GM21717 (cell line): ENCODE measurements around the gene SNX7.

ENCODE experiments used
- ATAC-seq: cut with Tn5 transposase; IDR thresholded peaks from one replicate; pipeline ENCODE4 v1.9.1; 2021; ENCODE audit warnings: mild to moderate bottlenecking, moderate library complexity; ENCODE audit not compliant: unreplicated experiment

Gene SNX7, protein sequence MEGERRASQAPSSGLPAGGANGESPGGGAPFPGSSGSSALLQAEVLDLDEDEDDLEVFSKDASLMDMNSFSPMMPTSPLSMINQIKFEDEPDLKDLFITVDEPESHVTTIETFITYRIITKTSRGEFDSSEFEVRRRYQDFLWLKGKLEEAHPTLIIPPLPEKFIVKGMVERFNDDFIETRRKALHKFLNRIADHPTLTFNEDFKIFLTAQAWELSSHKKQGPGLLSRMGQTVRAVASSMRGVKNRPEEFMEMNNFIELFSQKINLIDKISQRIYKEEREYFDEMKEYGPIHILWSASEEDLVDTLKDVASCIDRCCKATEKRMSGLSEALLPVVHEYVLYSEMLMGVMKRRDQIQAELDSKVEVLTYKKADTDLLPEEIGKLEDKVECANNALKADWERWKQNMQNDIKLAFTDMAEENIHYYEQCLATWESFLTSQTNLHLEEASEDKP

DNA sequence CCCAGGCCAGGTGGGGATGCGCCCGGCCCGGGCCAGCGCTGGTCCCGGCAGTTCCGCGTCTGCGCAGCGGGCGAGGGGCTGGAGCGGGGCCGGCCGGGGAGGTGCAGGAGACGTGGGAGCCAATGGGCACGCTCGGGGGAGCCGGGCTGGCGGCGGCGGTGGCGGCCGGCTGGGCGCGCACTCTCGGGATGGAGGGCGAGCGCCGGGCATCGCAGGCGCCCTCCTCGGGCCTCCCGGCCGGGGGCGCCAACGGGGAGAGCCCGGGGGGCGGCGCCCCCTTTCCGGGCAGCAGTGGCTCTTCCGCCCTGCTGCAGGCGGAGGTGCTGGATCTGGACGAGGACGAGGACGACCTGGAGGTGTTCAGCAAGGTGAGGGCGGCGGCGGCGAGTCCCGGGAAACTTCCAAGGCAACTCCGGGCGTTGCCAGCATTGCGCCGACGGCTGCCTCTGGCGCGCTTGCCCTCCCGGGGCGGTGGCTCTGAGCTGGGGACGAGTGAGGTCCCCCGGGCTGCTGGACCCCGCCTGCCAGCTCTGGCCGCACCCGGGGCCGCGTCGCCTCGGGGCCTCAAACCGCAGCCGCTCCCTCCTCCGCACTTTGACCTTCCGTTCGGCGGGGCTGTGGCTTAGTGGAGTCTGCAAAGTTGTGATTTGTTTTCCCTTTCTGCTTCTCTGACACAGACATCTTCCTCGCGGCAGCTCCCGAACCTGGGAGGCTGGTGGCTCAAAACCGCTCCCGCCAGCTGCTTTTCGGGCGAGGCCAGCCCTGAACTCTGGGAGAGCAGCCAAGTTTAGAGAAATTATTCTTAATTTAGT, at the start of gene SNX7:
Gene SNX7, plus strand, starts transcription at position 178 of the 812 bp plus-strand sequence. Its CDS starts 11 bp downstream, at position 189.
- ATAC-seq = no peak

DNA sequence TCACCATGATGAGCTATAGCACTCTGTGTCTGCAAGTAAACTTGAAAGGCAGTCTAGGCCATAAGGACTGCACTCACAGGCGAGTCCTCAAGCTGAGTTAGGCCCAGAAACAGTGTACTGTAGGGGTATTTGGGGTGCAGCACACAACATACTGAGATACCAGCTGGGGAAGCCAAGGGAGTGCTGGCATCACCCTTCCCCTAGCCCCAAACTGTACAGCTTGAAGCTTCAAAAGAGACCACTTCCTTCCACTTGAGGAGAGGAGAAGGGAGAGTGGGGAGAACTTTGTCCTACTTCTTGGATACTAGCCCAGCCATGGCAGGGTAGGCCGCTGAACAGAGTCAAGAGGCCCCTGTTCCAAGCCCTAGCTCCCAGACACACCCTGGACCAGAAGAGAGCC, 24.2 kb upstream of the SNX7 start:
- ATAC-seq = no peak

DNA sequence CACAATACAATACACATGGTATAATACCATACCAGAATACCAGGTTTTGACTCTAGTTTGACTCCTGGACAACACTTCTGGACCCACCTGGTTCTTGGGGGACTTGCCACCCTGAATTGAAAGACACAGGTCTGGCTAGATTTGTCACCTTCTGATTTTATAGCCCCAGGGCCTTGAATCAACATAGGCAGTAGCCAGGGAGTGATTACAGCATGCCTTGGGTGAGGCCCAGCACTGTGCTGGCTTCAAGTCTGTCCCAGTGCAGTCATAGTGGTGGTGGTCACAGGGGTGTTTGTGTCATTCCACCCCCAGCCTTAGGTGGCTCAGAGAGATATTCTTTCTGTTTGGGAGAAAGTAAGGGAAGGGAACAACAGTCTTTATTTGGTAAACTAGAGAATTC, 23.3 kb upstream of the SNX7 start:
- no peak for ATAC-seq

DNA sequence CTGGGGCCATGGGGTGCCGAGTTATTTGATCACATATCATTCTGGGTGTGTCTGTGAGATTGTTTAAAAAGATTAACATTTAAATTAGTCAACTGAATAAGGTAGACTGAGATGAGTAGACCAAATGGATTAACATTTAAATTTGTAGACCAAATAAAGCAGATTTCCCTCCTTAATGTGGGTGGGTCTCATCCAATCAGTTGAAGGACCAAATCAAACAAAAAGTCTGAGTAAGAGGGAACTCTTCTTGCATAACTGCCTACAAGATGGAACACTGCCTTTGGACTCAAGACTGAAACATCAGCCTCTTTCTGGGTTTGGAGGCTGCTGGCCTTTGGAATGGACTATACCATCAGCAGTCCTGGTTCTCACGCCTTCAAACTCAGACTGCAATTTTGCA, 17.0 kb upstream of the SNX7 start:
- no peak for ATAC-seq

DNA sequence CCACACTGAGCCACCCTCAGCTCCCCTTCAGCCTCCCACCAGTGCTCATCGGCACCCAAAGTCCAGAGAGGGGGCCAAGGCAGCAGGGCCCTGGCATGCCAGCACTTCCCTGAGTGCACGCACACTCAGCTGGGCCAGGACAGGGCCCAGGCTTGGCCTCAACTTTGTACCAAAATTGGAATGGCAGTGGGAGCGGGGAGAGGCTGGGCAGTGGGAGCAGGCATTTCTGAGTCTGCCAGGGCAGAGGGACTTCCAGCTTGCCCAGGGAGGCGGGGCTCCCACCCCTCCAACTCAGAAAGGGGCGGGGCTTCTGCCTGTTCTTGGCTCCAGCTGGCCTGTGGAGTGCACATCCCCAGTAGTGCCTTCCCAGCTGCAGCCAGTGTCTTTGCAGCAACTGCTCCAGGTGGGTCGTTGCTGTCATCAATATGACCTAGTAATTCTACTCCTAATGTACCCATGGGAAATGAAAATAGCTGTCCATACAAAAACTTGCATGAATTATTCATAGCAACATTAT, 10.3 kb upstream of the SNX7 start:
- ATAC-seq = no peak

DNA sequence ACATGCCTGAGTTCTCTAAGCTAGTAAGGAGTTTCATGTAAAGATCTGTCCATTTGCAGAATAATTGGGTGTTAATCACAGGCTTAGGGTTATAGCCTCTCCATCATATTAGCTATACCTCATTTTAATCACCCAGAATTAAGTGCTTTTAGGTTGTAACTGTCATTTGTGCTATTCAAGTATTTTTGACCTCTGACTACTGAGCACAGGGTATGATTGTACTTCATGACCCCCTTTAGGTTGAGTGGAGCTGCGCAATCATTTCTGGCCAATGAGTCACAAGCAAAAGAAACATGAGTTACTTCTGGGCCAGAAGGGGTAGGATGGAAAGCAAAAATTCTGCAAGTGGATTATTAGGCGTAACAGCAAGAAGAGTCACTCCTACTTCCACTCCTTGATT, 8.4 kb upstream of the SNX7 start:
- no peak for ATAC-seq

DNA sequence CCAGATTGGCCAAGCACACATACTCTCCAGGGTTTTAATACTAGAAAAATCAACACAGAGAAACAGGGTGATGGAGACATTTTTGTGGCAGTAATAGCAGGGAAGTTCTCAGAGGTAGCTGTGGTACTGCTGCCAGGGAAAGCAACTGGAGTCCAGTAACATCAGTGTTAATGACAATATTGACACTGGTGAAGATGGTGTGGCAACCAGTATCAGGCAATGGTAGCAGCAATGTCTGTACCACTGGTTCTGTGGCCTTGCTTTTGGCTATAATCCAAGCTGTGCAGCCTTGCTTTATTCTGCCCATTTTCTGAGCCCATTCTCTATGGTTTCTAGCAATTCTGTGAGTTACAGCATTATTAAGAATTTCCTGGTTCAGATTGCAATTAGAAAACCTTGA, 1.6 kb upstream of the SNX7 start:
- no peak for ATAC-seq

DNA sequence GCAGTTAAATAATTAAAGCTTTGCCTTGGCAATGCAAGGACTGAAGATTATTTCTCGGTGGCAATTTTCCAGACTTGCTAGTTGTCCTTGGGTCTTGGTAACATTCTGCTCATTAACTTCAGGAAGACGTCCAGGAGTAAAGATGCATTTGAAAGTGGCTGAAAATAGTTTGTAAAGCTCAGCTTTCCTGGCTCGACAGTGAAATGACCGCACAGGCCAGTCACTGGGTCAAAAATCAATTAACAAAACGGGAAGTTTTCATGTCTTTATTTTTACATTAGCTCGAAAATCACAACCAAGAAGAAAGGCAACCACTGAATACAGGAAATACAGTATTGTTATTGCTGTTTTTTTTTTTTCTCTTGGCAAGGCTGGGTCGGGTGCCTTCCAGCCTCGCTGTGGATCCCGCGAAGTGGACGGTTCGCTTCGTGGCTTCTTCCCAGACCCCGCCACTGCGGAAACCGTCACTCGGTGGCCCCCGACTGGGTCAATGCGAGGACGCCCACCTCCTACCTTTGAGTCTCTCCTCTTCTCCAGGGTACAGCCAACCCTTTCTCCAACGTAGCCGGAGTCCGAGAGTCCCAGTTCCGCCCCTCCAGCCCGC, 479 bp upstream of the SNX7 start:
- ATAC-seq = no peak

DNA sequence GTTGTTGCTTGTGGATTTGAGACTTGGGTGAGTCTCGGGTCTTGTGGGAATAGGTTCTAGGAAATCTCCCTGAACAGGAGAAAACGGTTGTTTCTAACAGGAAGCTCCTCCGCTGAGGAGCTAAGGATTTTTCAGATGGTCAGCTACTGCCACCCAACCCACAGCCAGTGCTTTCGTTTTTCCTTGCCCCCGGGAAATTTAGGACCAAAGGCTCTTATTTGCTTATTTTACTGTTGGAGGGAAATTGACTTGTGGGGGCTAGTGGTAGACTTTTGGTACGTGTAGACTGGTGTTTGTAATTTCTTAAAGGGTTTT, 792 bp downstream of the SNX7 start:
- no peak for ATAC-seq

DNA sequence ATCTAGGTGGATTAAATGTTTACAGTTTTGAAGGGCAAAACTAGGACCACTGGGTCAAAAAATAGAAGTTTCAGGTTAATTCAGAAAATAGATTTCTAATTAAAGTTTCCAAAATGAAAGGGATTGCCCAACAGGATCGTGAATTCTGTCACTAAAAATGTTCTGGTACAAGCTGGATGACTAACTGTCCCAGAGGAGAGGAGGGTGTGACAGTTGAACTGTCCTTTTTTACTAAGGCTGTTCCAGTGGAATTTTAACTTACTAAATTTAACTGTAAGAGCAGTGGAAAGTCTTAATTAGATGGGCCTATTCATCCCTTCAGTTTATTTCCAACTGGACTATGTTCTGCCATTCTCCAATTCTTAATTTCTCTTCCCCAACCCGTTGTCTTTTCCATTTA, 7.2 kb downstream of the SNX7 start:
- no peak for ATAC-seq

DNA sequence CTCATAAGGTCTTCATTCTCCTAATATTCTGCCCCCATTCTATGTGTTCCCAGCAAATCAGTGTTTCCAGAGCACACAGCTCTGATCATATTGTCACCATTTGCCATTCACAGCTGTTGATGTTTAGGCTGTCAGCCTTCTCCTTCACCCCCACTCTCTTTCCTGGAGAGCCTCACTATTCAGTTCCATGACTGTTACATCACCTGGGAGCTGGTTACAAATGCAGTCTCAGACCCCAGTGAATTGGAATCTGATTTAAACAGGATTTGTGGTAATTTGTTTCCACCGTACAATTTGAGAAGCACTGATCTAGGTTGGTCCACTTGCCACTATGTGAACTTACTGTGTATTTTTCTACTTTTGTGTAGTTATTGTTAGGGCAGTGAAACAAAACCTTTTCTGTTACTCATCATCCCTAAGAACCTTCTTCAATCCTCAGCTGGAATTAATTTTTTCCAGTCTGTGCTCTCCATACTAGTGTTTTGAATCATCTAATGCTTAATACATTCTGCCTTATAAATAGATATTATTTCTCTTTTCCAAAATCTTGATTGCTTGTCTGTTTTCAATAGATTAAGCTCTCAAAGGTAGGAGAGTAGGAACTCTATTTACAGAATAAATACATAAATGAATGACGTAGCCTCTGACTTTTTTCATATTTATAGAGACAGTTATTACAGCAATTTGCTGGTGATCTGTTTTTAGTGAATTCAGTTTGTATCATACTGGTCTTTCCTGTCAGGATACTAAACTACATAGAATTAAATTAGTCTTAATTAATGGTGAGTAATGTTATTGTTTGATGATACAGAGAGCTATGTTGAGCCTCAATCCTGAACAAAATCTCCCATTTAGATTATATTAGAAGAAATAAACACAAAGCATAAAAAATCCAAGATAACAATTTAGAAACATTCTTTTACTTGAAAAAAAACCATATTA, 8.1 kb downstream of the SNX7 start:
- no peak for ATAC-seq

DNA sequence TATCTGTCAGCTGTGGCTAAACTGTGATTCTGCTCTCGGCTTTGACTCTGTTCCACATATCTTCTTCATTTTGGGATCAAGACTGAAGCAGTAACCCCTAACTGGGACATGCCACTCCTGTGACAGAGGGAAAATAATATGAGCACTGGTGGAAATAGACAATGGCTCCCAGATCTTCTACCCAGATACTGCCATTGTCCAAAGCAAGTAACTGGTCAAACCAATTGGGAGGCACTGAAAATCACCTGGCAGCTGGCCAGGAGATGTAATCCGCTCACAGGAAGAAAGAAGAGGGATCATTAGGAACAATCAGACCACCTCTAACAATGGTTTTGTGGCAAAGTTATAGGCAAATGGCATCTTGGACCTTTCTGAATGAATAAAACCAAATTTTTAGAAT, 10.7 kb downstream of the SNX7 start:
- ATAC-seq = no peak

DNA sequence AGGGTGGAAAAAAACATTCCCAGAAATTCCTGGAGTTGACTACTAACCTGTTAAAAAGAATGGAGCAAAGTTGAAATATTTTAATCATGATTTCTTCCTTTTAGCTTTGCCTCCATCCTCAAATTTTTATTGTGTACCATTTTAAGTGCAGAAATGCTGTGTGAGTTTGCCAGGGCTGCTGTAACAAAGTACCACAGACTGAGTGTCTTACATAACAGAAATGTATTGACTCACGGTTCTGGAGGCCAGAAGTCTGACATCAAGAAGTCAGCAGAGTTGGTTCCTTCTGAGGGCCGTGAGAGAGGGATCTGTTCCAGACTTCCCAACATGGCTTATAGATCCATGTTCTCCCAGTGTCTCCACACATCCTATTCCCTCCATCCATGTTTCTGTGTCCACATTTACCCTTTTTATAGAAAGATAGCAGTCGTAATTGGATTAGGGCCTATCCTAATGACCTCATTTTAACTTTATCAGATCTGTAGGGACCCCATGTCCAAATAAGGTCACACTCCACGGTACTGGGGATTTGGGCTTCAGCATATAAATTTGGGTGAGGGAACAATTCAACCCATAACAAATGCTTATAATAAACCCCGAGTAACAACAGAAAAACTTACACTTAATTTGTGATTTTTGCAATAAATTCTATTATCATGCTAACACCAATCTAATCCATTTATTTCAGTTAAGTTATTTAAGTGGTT, 12.7 kb downstream of the SNX7 start:
- no peak for ATAC-seq

DNA sequence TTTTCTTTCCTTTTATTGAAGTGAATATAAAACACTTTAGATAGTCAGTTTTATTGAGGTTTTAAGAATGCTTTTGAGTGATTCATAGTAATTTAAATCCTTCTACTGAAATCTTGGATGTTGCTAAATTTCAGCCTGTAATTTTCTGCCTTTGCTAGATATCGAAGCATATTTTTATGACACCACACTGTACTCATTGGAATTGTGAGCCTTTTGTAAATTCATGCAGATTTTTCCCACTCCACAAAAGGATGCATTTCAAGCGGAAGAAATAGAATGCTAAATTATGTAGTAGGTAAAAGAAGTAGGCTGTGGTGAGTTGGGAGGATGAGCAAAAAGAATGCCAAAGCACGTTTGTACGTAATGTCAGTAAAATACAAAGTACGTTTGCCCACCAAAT, 13.8 kb downstream of the SNX7 start:
- no peak for ATAC-seq

DNA sequence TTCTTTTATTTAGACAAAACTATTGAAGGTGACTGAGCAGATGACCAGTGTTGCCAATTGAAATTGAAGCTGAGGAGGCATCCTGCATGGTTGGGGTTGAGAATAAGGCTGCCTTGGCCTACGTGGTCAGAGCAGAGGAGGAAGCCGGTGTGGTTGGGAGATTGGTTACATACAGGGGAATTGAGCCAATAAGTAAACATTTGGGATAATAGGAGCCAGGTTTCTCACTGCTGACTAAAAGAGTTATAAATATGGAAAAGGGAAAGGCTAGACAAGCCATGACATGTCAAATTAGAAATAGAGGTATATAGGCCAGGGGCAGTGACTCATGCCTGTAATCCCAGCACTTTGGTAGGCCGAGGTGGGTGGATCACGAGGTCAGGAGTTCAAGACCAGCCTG, 15.8 kb downstream of the SNX7 start:
- no peak for ATAC-seq

DNA sequence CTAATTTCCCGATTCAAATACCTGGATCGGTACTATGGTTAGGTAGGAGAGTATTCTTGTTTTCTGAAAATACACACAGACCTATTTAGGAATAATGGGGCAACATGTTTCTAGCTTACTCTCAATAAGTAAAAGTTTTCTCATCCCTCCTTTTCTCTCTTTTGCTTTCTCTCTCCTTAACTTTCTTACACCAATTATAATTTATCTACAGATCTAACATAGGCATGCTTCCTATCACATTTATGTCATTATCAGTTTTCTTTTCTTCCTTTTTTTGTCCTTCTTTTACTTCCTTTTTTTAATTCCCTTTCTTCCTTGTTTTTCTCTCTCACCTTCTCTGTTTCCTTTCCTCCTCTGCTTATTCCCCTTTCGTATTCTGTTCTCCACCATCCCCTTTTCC, 20.3 kb downstream of the SNX7 start:
- no peak for ATAC-seq

DNA sequence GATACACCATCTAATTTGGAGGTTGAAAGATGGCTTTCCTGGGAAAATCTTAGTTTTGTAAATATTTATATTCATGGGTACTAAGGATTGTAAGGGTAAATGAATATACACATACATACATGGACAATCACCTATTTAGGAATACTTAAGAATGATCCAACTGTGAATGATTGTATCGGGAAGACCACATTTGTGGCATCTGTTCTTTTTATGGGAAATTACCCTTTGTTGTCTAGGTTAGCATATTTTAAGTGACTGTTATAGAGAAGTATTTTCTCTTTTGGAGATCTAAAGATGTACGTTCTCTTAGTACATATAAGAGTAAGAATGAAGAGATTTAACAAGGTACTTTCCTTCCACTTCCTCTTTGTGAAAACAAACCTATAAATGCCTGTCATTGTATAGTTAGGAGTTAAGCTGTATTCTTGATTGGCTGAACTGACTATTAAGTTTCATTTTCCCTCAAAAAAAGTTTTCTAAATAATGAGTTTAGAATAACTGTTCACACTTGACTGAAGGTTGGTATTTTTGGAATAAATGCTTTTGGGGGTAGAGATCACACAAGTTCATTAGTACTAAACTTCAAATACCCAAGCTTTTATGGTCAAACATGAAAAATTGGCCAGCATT, 26.7 kb downstream of the SNX7 start:
- ATAC-seq = no peak

DNA sequence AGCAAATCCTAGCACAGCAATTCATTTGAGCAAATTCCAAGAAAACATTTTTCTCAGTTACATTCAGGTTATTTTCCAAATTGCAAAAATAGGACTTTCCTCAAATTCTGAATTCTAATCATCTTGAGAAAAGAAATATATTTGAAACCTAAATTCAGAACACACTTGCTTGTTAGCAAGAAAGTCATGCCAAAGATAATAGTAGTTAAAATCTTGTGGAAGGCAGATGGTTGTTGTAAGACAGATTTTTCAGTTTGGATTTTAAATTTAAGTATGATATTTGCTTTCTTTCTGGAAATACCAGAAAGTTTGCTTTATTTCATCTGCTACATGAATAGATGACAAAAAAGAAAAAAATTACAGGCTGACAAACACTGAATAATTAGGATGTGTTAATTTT, 29.1 kb downstream of the SNX7 start:
- no peak for ATAC-seq

DNA sequence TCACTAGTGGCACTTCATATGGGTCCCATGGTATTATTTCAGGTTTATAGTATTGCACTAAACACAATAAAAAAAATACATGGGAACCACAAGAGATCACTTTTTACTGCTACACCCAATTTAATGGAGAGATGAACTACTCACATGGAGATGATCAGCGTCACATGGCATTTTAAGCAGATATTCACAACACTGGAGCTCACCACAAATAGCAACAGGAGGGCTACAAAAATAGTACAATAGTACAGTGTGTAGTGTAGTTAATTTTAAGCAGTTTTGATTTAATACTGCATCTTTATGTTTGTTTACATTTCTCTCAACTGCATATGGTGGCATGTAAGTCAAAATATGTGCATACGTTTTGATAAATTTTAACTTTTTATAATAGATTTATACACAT, 31.0 kb downstream of the SNX7 start:
- no peak for ATAC-seq

DNA sequence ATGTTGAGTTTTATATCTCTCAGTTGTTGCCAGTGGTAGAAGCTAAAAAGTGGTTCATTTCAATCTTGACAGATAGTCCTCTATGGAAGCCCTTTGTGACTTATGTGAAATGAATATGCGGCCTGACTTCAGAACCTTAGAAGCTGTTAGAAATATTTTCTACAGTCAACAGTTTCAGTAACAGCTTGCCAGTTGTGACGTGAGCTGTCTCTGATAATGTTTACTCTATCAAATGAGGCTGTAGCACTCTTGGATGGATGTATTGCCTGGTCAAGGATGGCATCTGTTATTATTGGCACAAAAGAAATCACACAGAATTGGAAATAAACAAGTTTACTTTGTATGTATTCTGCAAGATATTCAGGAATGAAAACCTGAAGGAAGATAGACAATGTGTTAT, 31.9 kb downstream of the SNX7 start:
- no peak for ATAC-seq
